CD4-positive, alpha-beta T cell treated with Interleukin-4 for 4 hours (primary cell): ENCODE data around the gene PTPN20.

Source experiments
- DNase-seq: peaks from one replicate; pipeline ENCODE4 v3.0.0-alpha.2; 2020

Gene PTPN20

DNA sequence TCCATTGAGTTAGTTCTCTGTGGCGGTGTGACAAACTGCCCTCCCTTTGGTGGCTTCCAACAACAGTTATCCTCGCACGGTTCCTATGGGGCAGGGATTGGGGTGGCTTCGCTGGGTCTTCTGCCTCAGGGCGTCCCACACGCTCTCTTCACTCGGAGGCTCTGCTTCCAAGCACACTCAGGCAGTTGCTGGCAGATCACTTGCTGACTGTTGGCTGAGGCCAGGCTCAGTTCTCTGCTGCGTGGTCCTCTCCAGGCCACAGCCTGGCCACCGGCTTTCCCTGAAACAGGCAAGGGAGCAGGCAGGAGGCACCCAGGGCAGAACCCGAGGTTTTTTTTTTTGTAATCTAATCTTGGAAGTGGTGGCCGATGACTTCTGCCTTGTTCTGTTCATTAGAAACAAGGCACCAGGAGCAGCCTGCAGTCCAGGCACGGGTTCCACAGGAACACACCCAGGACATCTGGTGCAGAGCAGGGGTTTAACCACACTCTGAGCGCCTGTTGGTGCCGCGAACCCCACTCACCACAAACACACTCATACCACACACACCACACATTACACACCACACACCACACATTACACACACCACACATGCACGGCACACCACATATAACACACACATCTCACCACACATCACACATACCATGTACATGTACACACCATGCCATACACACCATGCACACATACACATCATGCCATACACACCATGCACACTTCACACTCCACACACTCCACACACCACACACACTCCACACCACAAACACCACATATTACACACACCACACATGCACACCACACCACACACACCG is 112.2 kb downstream of the PTPN20 start:
- DNase-seq = no peak

DNA sequence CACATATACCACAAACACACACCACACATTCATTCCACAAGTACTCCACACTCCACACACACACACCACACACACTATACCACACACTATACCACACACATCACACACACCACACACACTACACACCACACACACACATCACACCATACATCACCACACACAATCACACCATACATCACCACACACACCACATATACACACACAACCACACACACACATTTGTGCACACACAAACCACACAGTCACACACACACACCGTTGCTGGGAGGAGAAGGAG is 112.8 kb downstream of the PTPN20 start:
- no peak for DNase-seq

DNA sequence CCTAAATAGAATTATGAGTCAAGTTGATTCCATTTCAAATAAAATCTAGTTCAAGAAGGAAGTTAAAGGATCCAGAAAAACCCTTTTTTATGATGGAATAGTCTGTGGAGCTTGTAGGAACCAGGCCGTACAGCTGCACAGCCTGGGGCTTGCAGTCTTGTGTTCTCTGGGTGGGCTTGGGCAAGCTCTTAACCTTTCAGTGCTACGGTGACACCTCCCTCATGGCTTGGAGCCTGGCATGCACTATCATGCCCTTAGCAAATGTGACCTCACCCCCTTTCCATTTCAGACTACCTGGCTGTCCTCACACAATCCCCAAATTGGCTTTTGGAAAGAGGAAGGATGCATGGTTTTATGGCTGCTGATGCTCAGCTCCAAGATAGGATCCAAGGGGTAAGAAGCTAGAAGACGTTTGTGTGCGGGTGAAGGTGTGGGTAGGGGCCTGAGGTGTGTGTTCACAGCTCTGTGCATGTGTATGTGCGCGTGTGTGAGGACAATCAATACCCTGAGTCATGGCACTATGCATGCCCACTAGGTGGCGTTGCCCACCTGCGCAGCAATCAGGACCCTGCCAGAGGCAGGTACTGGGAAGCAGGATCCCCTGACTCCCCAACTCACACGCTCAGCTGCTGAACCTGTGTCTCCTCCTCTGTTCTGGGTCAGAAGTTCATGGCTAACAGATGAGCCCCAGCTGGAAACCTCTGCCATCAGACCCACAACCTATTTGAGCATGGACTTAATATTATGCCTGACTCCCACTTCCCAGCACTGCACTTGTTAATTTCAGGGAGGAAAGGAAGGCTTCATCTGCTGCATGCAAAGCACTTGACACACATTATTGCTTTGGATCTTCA is 113.4 kb downstream of the PTPN20 start:
- peak; percentile 49 for DNase-seq

DNA sequence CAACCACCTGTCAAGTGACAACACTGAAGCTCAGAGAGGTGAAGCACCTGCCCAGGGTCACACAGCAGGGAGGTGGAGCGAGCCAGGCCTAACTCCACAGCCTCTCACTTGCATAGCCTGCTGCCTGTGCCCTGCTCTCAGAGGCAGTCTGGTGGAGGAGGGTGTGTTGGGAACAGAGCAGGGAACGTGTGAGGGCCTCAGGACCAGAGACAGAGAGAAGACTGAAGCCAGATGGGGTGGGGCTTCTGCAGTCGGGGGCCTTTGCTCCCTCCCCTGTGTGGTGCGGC is 114.0 kb downstream of the PTPN20 start:
- no peak for DNase-seq

DNA sequence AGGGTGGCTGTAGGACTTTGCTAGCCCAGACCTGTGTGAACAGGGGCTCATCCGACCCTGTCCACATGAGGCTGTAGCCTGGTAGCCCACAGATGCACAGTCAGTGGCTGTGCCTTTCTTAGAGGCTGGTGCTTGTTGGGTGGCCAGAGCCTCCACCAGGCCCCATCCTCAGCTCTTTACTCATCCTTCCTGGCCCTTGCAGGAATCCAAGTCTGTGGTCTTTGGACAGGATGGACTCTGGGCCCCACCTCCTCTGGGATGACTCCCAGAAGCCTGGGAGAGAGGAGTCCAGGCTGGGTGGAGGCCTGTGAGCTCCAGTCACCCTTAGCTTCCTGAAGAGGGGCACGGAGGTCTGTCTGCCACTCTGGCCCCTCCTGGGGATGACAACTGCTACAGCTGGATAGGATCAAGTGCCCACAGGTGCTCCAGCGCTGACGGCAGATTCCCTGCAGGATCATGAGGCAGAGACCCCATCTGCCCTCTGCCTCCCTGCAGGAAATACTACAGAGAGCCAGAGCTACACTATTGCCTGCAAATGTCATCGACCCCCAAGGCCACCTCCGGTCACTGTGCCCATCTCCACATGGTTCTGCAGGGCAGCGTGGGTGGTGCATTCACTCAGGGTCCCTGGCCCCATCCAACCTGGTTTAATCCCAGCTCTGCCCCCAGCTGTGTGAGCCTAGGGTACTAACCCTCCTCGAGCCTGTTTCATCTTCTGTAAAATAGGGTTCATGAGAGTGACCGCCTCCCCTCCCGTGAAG is 114.5 kb downstream of the PTPN20 start:
- no peak for DNase-seq

DNA sequence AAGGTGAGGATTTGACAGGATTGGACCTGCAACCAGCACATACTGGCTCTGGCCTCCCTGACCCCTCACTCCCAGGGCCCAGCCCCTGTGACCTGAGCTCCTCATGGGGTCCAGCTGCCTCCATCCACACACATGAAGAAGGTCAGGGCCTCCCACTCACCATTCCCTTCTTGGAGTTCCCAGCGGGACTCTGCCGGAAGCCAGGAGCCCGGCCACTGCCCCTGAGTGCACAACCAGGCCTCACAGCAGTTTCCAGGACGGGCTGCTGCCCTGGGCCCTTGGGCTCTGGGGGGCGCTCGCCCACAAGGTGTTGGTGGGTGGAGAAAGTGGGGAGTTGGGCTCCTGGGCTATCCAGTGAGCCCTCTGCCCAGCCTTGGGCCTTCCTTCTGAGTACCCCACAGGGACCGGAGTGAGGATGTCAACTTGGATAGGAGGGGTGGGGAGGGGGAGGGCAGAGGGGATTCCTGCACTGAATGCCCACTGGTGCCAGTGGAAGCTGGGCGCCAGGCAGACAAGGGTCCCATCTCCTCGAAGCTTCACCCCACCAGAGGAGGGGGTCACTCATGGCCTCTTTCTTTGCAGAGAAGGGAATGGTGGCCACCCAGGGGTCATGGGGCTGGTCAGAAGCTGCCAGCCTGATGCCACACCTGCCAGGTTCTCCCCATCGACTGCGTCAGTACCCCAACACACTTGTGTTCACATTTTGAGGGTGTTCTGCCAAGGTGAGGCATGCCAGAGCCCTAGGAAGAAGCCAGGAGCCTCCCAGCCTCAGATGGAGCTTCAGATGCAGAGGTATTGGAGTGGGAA is 115.3 kb downstream of the PTPN20 start:
- DNase-seq = no peak

DNA sequence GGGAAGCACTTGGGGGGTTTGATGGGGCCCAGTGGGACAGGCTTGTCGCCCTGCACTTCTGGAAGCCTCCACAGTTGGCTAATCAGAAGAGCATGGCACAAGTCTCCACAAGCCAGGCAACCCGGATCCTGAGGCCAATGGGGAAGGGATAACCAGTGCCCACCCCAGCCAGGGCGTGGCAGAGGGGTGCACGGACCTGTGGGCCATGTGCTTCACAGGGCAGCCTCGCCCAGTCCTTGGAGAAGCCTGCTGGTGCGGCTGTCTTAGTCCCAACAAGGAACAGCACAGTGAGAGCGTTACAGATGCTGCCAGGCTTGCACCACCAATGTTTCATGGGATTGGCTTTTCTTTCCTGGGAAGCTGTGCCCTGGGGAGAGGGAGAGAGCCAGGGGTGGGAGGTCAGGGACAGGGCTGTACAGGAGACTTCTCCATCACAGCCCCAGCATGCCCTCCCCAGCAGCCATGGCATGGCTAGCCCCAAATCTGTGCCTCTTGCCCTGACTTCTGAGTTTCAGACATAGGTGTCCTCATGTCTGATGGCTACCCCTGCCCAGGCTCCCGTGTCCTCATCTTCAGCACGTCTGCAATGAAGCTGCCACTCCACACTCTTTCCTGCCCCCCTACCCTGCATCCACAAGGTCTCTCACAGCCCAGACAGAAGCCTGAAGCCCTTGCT is 116.0 kb downstream of the PTPN20 start:
- no peak for DNase-seq

DNA sequence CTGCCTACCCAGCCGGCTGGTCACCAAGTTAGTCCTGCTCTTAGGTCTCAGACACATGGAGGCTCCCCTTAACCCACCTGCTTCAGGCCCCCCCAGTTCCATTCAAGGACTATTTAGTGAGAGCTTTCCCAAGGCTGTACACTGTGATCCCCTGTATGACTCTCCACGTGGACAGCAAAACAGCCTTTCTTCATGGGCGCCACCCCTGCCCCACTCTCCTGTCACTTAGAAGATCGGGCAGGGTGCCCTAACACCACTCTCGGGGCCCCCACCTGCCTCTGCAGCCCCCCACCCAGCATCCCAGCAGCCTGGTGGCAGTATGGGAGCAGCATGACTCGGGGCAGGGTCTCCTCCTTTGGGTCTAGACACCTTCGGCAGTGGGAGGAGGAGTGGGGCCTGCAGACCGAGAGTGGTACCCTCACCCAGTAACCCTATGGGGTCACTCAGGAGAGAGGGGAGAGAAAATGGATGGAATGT is 116.6 kb downstream of the PTPN20 start:
- DNase-seq = no peak

DNA sequence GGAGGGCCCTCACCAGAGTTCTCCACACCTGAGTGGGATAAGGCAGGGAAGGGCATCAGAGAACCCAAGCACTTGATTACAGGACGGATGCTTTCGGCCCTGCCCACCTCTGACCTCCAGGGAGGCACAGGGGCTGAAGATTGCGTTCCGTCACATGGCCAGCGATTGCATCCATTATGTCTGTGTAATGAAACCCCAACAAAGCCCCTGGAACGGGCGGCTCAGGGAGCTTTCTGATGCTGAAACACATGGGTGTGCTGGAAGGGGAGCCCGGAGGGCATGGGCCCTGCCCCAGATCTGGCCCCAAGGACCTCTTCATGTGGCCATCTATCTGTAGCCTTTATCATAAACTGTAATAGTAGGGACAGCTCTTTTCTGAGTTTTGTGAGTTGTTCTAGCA is 117.2 kb downstream of the PTPN20 start:
- DNase-seq = no peak

DNA sequence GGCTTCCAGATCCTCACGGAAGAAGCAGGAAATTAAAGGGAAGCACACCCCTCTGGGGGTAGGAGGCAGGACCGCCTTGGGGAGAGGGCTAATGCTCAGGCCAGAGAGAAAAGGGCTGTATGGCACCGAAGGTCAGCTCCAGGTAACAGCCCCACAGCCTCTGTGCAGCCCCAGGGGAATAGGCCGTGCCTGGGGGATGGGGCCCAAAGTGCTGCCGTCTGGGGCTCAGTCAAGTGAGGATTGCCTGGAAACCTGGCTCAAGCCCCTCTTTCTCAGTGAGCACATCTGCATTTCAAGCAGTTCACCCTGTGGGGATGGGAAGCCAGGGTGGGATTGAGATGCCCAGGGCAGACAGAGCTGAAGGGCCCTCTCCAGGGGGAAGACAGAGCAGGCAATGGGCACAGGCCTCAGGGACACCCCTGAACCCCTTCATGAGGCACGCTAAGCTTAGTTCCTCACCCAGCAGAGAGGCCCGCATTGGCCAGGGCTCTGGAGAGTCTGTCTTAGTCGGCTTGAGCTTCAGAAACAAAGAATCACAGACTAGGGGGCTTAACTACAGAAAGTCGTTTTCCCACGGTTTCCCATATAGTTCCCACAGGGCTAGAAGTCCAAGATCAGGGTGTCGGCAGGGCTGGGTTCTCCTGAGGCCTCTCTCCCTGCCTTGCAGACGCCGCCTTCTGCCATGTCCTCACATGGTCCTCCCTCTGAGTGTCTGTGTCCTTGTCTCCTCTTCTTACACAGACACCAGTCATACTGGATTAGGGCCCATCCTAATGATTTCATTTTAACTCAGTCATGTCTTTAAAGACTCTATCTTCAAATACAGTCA is 118.2 kb downstream of the PTPN20 start:
- no peak for DNase-seq

DNA sequence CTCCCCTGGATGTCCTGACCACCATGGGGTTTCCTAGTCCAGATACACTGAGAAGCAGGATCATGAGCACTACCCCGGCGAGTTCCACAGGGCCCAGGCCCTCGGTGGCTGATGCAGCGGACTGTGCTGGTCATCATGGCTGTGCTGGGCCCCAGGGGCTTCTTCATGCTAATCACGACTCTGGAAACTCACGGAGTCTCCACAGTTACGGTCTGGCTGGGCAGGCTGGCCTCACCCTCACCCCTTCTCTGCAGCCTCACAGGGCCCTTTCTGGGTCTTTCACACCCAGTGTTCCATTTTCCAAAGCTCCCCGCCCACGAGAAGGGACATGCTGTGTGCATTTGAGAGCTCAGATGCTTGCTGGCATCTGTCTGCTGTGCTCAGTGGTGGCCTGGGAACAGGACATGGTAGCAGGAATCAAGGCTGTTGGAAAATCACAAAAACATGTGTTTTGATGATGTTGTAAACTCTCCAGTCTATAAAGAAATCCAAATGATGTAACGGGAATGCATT is 119.0 kb downstream of the PTPN20 start:
- no peak for DNase-seq

DNA sequence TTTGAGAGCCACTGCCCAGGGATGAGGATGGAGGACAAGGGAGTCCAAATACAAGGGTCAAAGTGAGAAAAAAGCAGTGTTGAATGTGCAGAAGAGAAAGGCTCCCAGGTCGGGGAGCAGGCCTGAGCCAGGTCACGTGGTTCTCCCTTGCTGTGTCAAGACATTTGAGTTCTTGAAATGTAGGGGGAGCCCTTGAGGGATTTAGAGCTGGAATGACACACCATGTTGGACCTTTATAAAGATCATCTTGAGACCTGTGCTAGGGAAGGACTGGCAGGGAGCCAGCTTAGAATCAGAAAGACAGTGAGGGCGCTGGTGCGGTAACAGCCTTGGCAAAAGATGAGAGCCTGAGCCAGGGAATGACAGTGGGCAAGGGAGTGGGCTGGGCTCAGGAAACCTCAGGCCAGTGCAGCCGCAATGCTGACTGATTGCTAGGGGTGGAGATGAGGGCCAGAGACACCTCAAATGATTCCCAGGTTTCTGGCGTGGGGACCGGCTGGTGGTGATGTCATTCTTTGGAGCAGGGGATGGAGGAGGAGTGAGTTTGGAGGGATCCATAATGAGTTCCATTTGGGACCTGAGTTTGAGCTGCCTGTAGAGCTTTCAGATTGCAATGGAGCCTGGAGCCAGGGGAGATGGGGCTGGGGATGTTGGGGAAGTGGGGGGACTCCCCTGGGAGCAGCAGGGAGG is 120.1 kb downstream of the PTPN20 start:
- no peak for DNase-seq

DNA sequence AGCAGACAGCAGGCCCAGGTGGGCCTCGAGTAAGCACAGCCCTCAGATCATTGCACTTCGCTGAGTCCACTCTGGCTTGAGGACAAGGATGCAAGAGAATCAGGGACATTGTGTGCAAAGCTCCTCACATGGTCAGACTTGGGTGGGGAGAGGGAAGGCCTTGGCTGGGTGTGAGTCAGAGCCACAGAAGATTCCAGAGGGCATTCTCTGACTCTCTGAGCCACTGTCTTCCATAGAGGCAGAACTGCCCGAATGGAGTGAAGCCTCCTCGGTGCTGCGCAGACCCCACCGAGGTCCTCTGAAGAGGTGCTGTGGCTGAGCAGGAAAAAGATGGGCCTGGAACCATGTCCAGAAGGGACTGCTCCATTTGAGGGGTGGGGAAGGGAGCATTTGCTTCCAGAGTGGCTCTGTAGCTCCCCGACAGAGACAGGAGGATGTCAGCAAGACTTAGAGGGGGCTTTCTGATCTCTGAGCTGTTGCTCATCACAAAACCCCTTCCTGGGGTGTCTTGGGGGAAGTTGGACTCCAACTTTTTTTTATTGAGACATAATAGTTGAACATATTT is 120.8 kb downstream of the PTPN20 start:
- DNase-seq = no peak

DNA sequence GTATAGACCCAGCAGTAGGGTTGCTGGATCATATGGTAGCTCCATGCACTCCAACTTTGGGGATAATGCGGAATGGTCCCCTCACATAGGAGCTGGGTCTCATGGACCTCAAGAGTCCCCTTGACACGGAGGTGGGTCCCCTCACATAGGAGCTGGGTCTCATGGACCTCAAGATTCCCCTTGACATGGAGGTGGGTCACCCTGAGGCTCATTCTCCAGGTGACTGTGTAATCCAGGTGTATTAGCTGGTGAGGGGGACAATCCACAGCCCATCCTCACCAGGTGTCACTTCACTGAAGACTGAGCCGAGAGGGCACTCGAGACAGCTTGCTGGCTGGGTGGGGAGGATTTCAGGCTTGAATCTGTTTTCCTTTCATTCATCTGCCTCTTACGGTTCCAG is 121.9 kb downstream of the PTPN20 start:
- no peak for DNase-seq

DNA sequence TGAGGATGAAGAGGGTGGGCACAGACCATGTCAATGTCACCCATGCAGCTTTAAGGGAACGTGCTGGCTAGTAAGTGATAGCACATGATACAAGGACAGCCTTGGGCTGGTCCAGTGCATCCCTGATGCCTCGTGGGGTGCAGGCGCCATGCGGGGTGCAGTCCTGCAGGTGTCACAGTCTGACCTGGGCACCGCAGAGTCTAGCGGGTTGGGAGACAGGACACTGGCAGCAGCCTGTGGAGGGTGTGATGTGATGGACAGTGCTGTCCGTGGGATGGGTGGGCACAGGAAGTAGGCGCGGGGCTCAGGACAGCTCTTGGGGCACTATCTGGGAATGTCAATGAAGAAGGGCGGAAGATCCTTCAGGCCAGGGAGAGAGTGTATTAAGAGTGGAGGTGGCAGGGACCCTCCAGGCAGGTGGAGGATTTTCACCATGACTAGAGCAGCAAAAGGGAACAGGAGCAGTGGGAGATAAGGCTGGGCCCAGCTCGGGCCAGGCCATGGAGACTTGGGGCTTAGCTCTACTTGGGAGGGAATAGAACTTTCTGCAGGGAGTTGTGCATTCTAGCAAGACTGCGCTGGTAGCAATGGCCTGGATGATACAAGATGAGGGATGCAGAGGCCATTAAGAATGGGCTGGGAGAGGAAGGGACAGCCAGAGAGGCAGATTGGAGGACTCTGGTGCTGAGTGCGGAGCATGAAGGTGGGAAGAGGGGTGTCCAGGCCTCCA is 122.5 kb downstream of the PTPN20 start:
- DNase-seq = no peak

DNA sequence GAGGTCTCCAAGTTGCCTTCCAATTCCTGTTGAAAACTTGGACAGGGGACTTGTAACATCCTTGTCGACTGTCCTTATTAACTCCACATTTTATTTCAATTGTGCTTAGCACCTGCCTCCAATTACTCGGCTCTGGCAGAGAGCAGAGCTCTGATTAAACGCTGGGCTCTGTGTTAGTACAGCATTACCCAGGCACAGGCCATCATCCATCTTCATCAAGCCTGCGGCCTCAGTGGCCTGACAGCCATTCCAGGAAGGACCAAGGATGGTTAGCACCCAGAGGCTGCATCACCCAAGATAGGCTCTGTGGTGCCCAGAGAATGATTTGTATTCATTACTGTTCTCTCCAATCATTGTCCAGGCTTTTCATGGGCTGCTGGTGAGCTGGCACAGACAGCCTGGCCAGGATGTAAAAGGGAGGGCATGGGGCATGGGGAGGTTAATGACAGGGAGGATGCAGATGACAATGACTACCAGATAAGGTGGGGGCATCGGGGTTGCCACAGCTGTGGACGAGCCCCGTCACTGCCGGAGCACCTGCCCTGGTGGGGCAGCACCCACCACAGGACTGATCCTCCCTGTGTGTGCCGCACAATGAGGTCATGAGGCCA is 123.3 kb downstream of the PTPN20 start:
- DNase-seq = no peak

DNA sequence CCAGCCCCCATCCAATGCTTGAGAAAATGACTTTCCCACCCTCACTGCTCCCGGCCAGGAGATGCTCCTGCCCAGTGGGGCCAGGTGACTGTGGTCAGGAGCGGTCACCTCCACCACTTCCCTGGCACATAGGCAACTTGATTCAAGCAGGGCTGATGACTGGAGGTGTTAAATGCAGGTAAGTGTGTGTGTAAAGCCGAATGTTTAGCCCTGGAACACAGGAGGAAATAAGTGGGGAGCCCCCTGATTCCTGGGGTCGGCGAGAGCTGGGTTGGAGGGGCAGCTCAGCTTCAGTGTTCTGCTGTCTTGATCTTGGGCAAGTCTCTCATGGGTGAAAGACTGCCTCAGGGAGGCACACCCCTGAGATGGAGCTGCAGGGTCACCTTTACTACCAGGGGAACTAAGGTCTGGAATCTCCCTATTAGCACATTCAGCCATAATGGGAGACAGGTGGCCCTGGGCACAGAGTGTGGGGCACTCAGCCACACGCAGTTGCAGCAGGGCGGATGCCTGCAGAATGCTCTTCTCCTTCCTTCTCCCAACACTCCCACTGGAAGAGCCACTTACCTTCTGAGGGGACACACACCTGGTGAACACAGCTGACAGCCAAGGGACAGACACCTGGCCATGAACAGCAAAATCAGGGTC is 124.1 kb downstream of the PTPN20 start:
- DNase-seq = no peak

DNA sequence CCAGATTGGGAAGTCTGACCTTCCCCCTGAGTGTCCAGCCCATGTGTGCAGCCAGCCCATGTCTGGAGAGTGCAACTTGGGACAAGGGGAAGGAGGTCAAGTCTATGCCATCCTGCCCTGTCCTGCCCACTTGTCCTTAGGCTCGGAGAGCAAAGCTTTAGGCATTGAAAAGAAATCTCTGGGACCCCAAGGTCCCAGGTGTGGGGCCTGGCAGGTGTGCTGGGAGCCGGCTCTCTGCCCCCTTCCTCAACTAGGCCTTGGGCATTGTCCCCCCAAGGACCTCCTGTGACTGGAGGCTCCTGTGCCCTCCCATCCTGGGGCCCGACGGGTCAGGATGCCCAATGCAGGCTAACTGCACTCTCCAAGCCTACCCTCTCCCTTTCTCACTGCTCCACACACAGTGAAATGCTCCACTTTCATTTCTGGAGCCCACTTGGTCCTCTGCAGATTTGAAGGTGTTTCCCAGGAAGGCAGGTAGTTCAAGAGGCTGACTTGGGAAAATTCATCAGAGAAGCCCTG is 124.7 kb downstream of the PTPN20 start:
- no peak for DNase-seq
